HG02623 (cell line): ENCODE measurements around the gene MACF1.

ENCODE experiments used
- ATAC-seq: cut with Tn5 transposase; IDR thresholded peaks from one replicate; pipeline ENCODE4 v1.9.1; 2021; ENCODE audit warnings: moderate library complexity; ENCODE audit not compliant: unreplicated experiment

MACF1 gene

GRCh38 chr1:39387452-39387851 lies 183.0 kb downstream of the MACF1 start:
- ATAC-seq, result no peak

GRCh38 chr1:39391691-39392679 lies 187.5 kb downstream of the MACF1 start:
- no peak for ATAC-seq

GRCh38 chr1:39392851-39393573 lies 188.5 kb downstream of the MACF1 start:
- no peak for ATAC-seq

- no peak for ATAC-seq
These were observed 189.2 kb downstream of the MACF1 start for GRCh38 chr1:39393645-39394044.

- ATAC-seq, result no peak
These were observed 189.6 kb downstream of the MACF1 start for GRCh38 chr1:39394059-39394458.

- no peak for ATAC-seq
These were observed 190.1 kb downstream of the MACF1 start for GRCh38 chr1:39394598-39394997.

- ATAC-seq, result no peak
These were observed 190.9 kb downstream of the MACF1 start for GRCh38 chr1:39395357-39395831.

- ATAC-seq, result no peak
These were observed 192.2 kb downstream of the MACF1 start for GRCh38 chr1:39396671-39397070.

GRCh38 chr1:39397487-39397886 lies 193.0 kb downstream of the MACF1 start:
- ATAC-seq, result no peak

GRCh38 chr1:39398278-39399021 lies 194.0 kb downstream of the MACF1 start:
- no peak for ATAC-seq

- no peak for ATAC-seq
These were observed 196.6 kb downstream of the MACF1 start for GRCh38 chr1:39401106-39401505.

- ATAC-seq, result no peak
These were observed 200.4 kb downstream of the MACF1 start for GRCh38 chr1:39404876-39405275.

GRCh38 chr1:39405358-39405757 lies 200.9 kb downstream of the MACF1 start:
- ATAC-seq, result no peak

GRCh38 chr1:39406533-39407450 lies 202.3 kb downstream of the MACF1 start:
- no peak for ATAC-seq

- no peak for ATAC-seq
These were observed 203.0 kb downstream of the MACF1 start for GRCh38 chr1:39407510-39407895.

GRCh38 chr1:39407896-39408640 lies 203.6 kb downstream of the MACF1 start:
- peak; percentile 16 for ATAC-seq

GRCh38 chr1:39408641-39409054 lies 204.2 kb downstream of the MACF1 start:
- ATAC-seq, result peak; percentile 69

- no peak for ATAC-seq
These were observed 204.7 kb downstream of the MACF1 start for GRCh38 chr1:39409055-39409816.
